IMR-90 (cell line): Measurements from ENCODE around the gene FCHSD2.

Source experiments
- CHD1 ChIP-seq: IDR thresholded peaks from 2 replicates; pipeline ENCODE4 v1.6.1; 2012; ENCODE audit warnings: low read depth, low read length, improper control_type of control experiment
- CTCF ChIP-seq: conservative IDR thresholded peaks from 2 replicates; pipeline ENCODE4 v1.5.1; 2012; ENCODE audit warnings: mild to moderate bottlenecking, low read depth, low read length, improper control_type of control experiment
- ELK1 ChIP-seq: fragments of 150-350 bp; IDR thresholded peaks from 2 replicates; pipeline ENCODE4 v1.6.1; 2016; ENCODE audit warnings: low read depth, mild to moderate bottlenecking, low read length, moderate library complexity, borderline replicate concordance
- MAFK ChIP-seq: IDR thresholded peaks from 2 replicates; pipeline ENCODE4 v1.6.1; 2012; ENCODE audit warnings: low read depth, low read length, improper control_type of control experiment
- POLR2A ChIP-seq: IDR thresholded peaks from 2 replicates; pipeline ENCODE4 v1.6.1; 2012; ENCODE audit warnings: mild to moderate bottlenecking, low read depth, low read length
- RCOR1 ChIP-seq: IDR thresholded peaks from 2 replicates; pipeline ENCODE4 v1.6.1; 2012; ENCODE audit warnings: mild to moderate bottlenecking, low read length, improper control_type of control experiment; ENCODE audit not compliant: insufficient replicate concordance
- RFX5 ChIP-seq: IDR thresholded peaks from 2 replicates; pipeline ENCODE4 v1.8.0; 2012; ENCODE audit warnings: low read depth, mild to moderate bottlenecking, low read length, moderate library complexity
- SMC3 ChIP-seq: fragments of 150-350 bp; IDR thresholded peaks from 2 replicates; pipeline ENCODE4 v1.6.1; 2016; ENCODE audit warnings: low read depth, mild to moderate bottlenecking, antibody characterized with exemption, low read length, moderate library complexity

GRCh38 chr11:73142128-73142377, at the start of gene FCHSD2:
- TF ChIP-seq CTCF (no peak), RFX5 (no peak), CHD1 (no peak), ELK1 (no peak), MAFK (no peak), POLR2A (no peak; the same call in none of the 2 replicates), SMC3 (no peak), RCOR1 (no peak)
